HG03457 (cell line): ENCODE measurements around the gene FAM219A.
A peak's percentile ranks its signal among the peaks of the same experiment; 100 is the strongest.
"Not testable (repeated sequence)": the region's sequence is repeated elsewhere in the genome, so short reads cannot be mapped to it uniquely, and the experiment has no call there.

Experiments
- ATAC-seq: cut with Tn5 transposase; IDR thresholded peaks from one replicate; pipeline ENCODE4 v1.9.1; 2021; ENCODE audit warnings: moderate number of reproducible peaks; ENCODE audit not compliant: unreplicated experiment

Gene FAM219A

GRCh38 chr9:34378376-34379060 is 79.9 kb downstream of the FAM219A start:
- no peak for ATAC-seq

- ATAC-seq, result no peak
Measured at GRCh38 chr9:34377404-34377746, 81.0 kb downstream of the FAM219A start.

- peak; percentile 67 for ATAC-seq
Measured at GRCh38 chr9:34376596-34377403, 81.6 kb downstream of the FAM219A start, which contains the start of gene MYORG. Gene MYORG (minus strand): TSS chr9:34376898. CDS start chr9:34372943, 3,955 bp downstream.

GRCh38 chr9:34375901-34376595 is 82.3 kb downstream of the FAM219A start:
- no peak for ATAC-seq

- no peak for ATAC-seq
Measured at GRCh38 chr9:34374905-34375552, 83.3 kb downstream of the FAM219A start.

GRCh38 chr9:34374339-34374738 is 84.0 kb downstream of the FAM219A start:
- no peak for ATAC-seq

GRCh38 chr9:34373749-34374148 is 84.6 kb downstream of the FAM219A start:
- ATAC-seq, result no peak

GRCh38 chr9:34372467-34373011 is 85.8 kb downstream of the FAM219A start:
- no peak for ATAC-seq

- ATAC-seq, result no peak
Measured at GRCh38 chr9:34371886-34372466, 86.4 kb downstream of the FAM219A start.

GRCh38 chr9:34370970-34371880 is 87.1 kb downstream of the FAM219A start:
- ATAC-seq, result no peak

- no peak for ATAC-seq
Measured at GRCh38 chr9:34370335-34370969, 87.9 kb downstream of the FAM219A start.

- no peak for ATAC-seq
Measured at GRCh38 chr9:34369636-34370035, 88.7 kb downstream of the FAM219A start.

- ATAC-seq, result not testable (repeated sequence)
Measured at GRCh38 chr9:34368796-34369195, 89.6 kb downstream of the FAM219A start.

- ATAC-seq, result not testable (repeated sequence)
Measured at GRCh38 chr9:34367751-34368410, 90.5 kb downstream of the FAM219A start.

GRCh38 chr9:34366365-34366764 is 92.0 kb downstream of the FAM219A start:
- no peak for ATAC-seq

GRCh38 chr9:34365282-34365681 is 93.1 kb downstream of the FAM219A start:
- ATAC-seq, result no peak

- ATAC-seq, result no peak
Measured at GRCh38 chr9:34363619-34364351, 94.6 kb downstream of the FAM219A start.
